HG03159 (cell line): ENCODE results near the gene MYL7.
"Not testable (repeated sequence)": the region's sequence is repeated elsewhere in the genome, so short reads cannot be mapped to it uniquely, and the experiment has no call there.

Experiments
- ATAC-seq: cut with Tn5 transposase; IDR thresholded peaks from one replicate; pipeline ENCODE4 v1.9.1; 2021; ENCODE audit warnings: mild to moderate bottlenecking, moderate library complexity; ENCODE audit not compliant: unreplicated experiment

Gene MYL7

GRCh38 chr7:44172352-44172751 is 31.2 kb upstream of the MYL7 start:
- no peak for ATAC-seq

- not testable (repeated sequence) for ATAC-seq
Measured at GRCh38 chr7:44171901-44172300, 30.8 kb upstream of the MYL7 start.

DNA sequence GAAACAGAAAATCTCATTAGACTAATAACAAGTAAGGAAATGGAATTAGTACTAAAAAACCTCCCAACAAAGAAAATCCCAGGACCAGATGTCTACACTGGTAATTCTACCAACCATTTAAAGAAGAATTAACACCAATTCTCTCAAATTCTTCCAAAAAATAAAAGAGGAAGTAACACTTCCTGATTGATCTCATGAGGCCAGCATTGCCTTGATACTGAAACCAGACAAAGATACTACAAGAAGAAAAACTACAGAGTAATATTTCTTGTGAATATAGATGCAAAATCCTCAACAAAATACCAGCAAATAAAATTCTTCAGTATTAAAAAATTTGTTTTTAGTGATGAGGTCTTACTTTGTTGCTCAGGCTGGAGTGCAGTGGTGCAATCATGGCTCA is 26.8 kb upstream of the MYL7 start:
- no peak for ATAC-seq

- ATAC-seq: no peak
Measured at GRCh38 chr7:44163591-44163990, 22.5 kb upstream of the MYL7 start.

DNA sequence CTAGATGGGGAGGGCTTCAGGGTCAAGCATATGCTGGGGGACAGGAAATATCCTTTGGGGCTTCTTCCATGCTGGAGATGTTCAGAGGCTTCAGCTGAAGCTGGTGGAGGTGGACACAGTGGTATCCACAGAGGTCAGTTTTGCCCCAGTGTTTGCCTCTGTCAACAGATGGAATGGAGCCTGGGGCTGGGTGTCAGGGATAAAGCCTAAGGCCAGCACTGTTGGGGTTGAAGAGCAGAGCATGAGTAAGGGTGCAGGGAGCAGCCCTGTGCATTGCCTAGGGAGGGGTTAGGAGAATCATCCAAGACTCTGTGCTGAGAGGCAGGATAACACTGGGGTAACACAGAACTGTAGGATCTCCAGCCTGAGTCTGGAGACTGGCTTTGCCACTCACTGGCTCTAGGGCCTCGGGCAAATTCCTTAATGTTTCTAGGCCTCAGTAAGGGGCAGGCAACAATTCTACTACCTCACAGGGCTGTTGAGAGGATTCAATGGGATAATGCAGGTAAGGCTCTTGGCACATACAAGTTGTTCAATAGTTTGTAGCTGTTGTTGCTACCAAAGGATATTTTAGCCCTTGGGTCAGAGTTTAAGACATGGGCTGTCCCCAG is 21.8 kb upstream of the MYL7 start:
- ATAC-seq: no peak

- ATAC-seq: no peak
Measured at GRCh38 chr7:44162179-44162578, 21.0 kb upstream of the MYL7 start.

- ATAC-seq: no peak
Measured at GRCh38 chr7:44161371-44161770, 20.2 kb upstream of the MYL7 start.

DNA sequence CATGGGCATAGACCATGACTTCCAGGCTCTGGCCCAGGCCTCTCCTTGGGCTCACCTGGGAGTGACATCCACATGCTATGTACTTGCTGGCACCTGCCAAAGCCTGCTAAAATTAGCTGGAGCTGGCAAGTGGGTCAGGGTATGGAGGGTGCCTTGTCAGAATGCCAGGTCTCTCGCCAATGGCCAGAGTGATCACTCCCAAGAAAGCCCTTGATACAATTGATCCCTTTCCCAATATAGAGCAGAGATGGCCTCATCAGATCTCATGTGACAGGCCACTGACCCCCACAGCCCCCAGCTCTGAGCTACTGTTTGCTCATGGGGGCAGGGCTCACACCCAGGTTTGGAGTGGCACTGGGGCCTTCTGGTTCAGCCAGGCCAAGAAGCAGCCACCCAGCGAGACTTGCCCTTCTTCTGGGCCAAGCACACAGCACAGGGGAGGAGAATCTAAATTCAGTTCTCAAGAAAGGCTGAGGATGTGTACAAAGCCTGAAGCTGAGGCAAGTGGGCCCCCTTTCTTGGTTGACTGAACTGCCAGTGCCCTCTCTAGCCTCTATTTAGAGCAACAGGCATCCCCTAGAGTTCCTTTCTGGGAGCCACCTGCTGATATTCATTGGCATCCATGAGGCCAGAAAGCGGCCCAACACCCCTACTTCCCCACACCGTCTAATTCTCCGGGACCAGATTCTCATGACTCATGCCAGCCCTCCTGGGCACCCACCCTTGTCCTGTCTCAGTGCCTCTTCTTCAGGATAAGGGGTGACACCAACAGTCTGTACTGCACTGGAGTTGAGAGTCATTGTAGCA is 18.9 kb upstream of the MYL7 start:
- no peak for ATAC-seq

GRCh38 chr7:44158873-44159631 is 17.9 kb upstream of the MYL7 start:
- no peak for ATAC-seq

GRCh38 chr7:44158096-44158872 is 17.2 kb upstream of the MYL7 start:
- ATAC-seq: no peak

GRCh38 chr7:44157116-44158080 is 16.3 kb upstream of the MYL7 start:
- ATAC-seq: no peak

GRCh38 chr7:44156453-44157010 is 15.4 kb upstream of the MYL7 start:
- ATAC-seq: no peak

DNA sequence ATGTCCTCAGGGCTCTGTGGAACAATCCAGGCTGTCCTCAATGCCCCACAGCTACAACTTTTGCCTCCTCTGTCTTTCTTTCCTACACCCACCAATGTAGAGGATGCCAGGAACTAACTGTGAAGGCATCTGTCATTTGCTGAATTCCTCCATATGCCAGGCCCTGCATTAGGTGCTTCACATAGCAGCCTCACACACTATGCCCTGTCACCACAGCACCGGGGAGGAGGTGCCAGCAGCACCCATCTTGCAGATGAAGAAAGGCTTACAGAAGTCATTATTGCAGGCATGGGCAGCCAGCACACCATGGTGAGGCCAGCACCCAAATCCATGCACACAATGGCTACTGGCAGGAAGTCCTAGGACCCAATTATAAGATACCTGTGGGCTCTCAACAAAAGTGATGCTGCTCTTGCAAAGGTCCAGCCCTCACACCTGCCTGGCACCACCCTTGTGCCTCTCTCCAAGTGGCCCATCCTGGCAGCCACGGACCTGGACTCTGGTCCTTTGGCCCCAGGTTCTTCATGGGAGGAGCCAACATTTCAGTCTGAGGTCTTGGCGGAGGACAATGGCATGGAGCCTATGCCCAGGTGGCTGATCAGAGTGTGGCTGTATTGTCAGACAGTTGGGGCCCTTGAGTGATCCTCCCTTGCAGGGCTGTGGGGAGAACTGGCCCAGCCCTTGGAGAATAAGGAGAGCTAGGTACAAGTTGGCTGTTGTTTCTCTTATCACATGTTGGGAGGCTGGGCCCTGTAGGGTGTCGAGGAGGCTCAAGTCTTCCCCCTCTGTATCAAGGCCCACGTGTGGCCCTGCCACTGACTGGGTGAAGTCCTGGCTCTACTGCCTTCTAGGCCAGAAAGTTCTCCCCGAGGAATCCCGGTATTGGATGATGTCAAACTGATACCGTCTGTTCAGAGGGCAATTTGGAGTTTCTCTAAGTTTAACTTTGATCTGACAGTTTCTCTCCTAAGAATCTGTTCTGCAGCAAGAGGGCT is 14.4 kb upstream of the MYL7 start:
- no peak for ATAC-seq

DNA sequence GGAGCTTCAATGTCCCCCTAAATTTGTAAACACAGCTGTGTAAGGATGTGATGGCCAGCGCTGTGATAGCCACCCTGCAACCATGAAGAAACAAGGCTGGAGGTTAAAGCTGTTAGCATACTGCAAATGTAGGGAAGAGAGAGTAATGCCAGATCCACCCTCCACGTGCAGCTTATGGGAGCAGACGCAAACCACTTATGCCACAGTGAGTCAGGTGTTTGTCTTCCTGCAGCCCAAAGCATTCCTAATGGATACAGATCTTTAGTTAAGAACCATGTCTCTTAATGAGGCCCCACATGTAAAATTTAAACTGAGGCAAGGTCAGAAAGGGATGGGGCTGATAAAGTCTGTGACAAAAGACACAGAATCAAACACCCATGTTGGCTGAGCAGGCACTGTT is 13.6 kb upstream of the MYL7 start:
- no peak for ATAC-seq

- no peak for ATAC-seq
Measured at GRCh38 chr7:44153948-44154335, 12.8 kb upstream of the MYL7 start.

DNA sequence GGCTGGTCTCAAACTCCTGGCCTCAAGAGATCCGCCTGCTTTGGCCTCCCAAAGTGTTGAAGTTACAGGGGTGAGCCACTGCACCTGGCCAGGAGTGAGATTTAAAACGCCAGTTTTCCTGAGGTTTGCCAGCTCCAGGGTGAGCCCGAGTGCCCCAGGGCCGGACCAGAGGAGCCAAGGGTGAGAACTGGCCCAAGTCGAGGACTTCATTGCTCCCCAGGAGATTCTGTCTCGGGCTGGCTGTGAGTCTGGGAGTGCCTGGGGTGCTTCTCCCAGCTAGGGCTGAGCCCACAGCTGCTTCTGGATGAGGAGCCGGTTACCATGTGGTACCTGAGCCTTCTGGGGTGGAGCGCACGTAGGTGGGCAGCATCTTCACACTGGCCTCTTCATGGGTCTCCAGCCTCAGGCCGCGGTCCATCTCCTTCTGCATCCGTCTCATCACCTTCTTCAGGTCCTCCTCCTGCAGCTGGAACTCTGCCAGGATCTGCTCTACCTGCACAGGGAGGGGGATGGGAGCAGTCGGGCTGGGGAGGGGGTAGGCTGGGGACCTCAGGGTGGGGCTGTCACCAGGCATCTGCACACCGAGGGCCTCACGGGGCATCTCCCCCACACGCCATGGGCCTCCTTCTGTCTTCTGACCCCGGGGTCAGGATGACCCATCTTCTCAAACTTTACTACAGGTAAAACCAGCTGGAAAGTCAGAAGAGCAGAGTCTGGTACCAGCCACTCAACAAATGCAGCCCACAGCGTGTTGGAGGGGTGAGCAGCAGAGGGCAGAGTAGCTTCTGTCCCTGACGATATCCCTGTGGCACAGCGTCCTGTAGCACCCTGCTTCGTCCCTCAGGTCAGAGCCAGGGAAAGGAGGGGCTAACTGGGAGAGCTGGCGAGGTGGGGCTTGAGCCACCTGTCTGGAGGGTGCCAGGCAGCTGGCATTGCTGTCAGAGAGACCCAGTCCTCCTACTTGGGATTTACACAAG is 12.1 kb upstream of the MYL7 start:
- ATAC-seq: no peak

DNA sequence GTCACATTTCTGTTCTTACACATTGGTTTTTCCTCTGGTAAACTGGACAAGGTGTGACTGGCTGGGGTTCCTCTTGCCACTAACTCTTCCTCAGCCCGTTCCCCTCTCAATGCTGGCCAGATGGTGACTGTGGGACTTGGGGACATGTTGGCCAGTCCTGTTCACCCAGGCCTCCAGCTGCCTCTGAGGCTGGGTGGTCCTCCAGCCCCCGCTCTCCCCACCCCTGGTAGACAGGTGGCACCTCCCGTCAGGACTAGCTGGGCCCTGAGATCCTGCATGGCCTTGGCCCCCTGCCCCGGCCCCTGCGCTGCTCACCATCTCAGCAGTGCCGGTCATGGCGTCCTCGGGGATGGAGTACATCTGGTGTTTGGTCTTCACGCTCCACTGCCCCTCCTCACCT is 10.8 kb upstream of the MYL7 start:
- no peak for ATAC-seq
